Spleen (tissue), 11 donors: ENCODE measurements around the gene ABCA1. TPM values are rescaled to one million over a fixed set of nuclear protein-coding genes. Genes with fewer than 3 reads are reported as not detected.
A peak's percentile ranks its signal among the peaks of the same experiment; 100 is the strongest.

Source experiments
- DNase-seq: peaks from one replicate; pipeline ENCODE4 v3.0.0-alpha.2; 2020
- H3K27ac ChIP-seq, 8 donors: fragments of 200-600 bp; sonication (generic) in 7 of 8; 1 replicate in 4 of 8; 2 replicates in 4 of 8; pipeline versions ENCODE4 v1.5.0 to v1.8.0; 2016 to 2021; ENCODE audit warnings: inconsistent platforms in 4 of 8, mild to moderate bottlenecking in 4 of 8, moderate library complexity in 1 of 8
- H3K27me3 ChIP-seq, 7 donors: fragments of 200-600 bp; sonication (generic) in 6 of 7; replicated peaks in 1 of 7; 1 replicate in 4 of 7; 2 replicates in 3 of 7; pipeline versions ENCODE4 v1.5.0 to v1.8.0; 2016 to 2021; ENCODE audit warnings: inconsistent platforms in 3 of 7, mild to moderate bottlenecking in 1 of 7
- H3K36me3 ChIP-seq, 6 donors: fragments of 200-600 bp; sonication (generic) in 5 of 6; 1 replicate in 4 of 6; 2 replicates in 2 of 6; pipeline versions ENCODE4 v1.5.0 to v1.8.0; 2016 to 2021; ENCODE audit warnings: inconsistent platforms in 2 of 6
- H3K4me1 ChIP-seq, 6 donors: fragments of 200-600 bp; sonication (generic) in 5 of 6; 1 replicate in 3 of 6; 2 replicates in 3 of 6; pipeline versions ENCODE4 v1.5.0 to v1.8.0; 2016 to 2021; ENCODE audit warnings: inconsistent platforms in 3 of 6
- H3K4me3 ChIP-seq, 8 donors: fragments of 200-600 bp; sonication (generic) in 7 of 8; 1 replicate in 4 of 8; 2 replicates in 4 of 8; pipeline versions ENCODE4 v1.5.0 to v1.8.0; 2016 to 2021; ENCODE audit warnings: inconsistent platforms in 4 of 8, mild to moderate bottlenecking in 4 of 8, moderate library complexity in 2 of 8
- H3K9me3 ChIP-seq, 8 donors: fragments of 200-600 bp; sonication (generic) in 7 of 8; 1 replicate in 4 of 8; 2 replicates in 4 of 8; pipeline versions ENCODE4 v1.5.0 to v1.8.0; 2016 to 2021; ENCODE audit warnings: inconsistent platforms in 4 of 8
- CTCF ChIP-seq, 11 experiments: fragments of 200-600 bp in 7 of 11; fragments of 450-650 bp in 4 of 11; sonication (generic) in 4 of 11; IDR thresholded peaks in 8 of 11; conservative IDR thresholded peaks in 3 of 11; 1 replicate in 7 of 11; 2 replicates in 4 of 11; pipeline versions ENCODE4 v1.4.0 to v1.8.0; 2016 to 2021; ENCODE audit warnings: antibody characterized with exemption in 11 of 11, inconsistent platforms in 4 of 11, mild to moderate bottlenecking in 1 of 11
- POLR2A ChIP-seq, 3 donors: fragments of 450-650 bp; IDR thresholded peaks; one replicate each; pipeline ENCODE4 v1.5.1; 2017; ENCODE audit warnings: antibody characterized with exemption in 3 of 3, mild to moderate bottlenecking in 1 of 3
- POLR2AphosphoS5 ChIP-seq, 3 donors: sonication (generic); formaldehyde crosslinking; IDR thresholded peaks; one replicate each; pipeline ENCODE4 v1.5.1; 2017; ENCODE audit warnings: antibody characterized with exemption in 3 of 3
- WGBS, 5 donors: extraction: QIAGEN DNeasy Blood & Tissue Kit in 3 of 5; methylation state at CpG; one replicate each; pipeline versions ENCODE4 v1.1.5 to v1.1.7; 2013 to 2018; 5-methylcytosine and 5-hydroxymethylcytosine counted together
- intact Hi-C: fragments of 100-400 bp; cut with DNase I; formaldehyde crosslinking; loops from one replicate; pipeline ENCODE4 v1.15.0; 2023; ENCODE audit warnings: low total_unique reads
- polyA plus RNA-seq, 3 donors: library from polyadenylated mRNA; stranded (reverse); fragments of 200-250 nt; gene quantifications; one replicate each; pipeline ENCODE4 v1.2.1, GENCODE V29; 2013
- total RNA-seq, 7 donors: library from RNA; depleted of rRNA in 3 of 7; stranded (reverse); fragments of >200 nt in 3 of 7; fragmentation: NEBNext Ultra II Directional in 4 of 7; extraction: Animal tissue kit (Norgen Biotek cat#: 25700) in 4 of 7; gene quantifications; one replicate each; pipeline versions ENCODE4 v1.1.0 to v1.2.1, GENCODE V29; 2016 to 2021
- donor health status: healthy with polysubstance abuse.
- donor health status: DM: no; HTN: no; CAD: no; lungs with moderate emphysema.
- donor health status: DM: no; HTN: no; CAD: no.
- donor health status: Bipolar disorder and iron deficiency.
- donor health status: healthy.
- donor health status: DM: no; HTN: no; CAD: no.
- donor health status: DM: yes; HTN: yes; CAD: no.

Gene ABCA1
- total and polyA plus RNA-seq, 10 donors: 4.5 to 78.4 (median 60.2) TPM

GRCh38 chr9:104868687-104869404 is 59.1 kb downstream of the ABCA1 start:
- Histone ChIP-seq H3K27me3 (no peaks in the 10 kb centered on the region), H3K4me3 (peak overlapping the region in 1 of 8 donors; percentile 27), H3K27ac (peak overlapping the region in 7 of 8 donors; percentile 60 to 75 (median 66)), H3K36me3 (peaks cover 0 to 31% (median 0%) of the 10 kb centered on the region in 6 donors), H3K4me1 (peaks cover 15 to 89% (median 49%) of the 10 kb centered on the region in 6 donors), H3K9me3 (no peaks in the 10 kb centered on the region)
- DNase-seq: peak; percentile 83
- TF ChIP-seq CTCF (IDR thresholded peaks at IDR 0.05 in 8 of 11, conservative IDR thresholded peaks at IDR 0.05 in 3 of 11) (no peak), POLR2AphosphoS5 (IDR thresholded peaks at IDR 0.05) (peak; percentile 63 to 66 (median 65))
- intact Hi-C loops: loop anchor here (10.0 kb wide), 2 partner anchors 56 to 286 kb away; partner anchors contain the start of gene ABCA1
- WGBS, 5 donors: 32 to 46% (median 42%) methylated on average over 12 of the region's 12 CpGs

DNA sequence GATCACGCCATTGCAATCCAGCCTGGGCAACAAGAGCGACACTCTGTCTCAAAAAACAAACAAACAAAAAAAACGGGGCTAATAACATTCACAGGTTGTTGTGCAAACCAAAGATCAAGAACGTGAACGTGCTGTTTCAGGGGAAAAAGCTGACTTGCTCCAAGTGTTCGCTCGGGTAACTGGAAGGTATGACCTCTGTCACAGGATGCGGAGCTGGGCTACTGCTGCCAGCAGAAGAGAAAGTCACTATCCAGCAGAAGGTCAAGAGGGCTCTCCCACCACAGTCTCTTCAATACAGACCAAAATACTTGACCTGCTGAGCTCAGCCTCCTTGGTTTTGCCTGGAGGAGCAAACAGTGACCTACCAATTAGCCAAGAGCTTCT is 59.7 kb downstream of the ABCA1 start:
- H3K9me3 ChIP-seq: no peaks in the 10 kb centered on the region
- no peak overlapping the region for H3K4me3 ChIP-seq
- DNase-seq: no peak
- 66 to 78% (median 73%) methylated on average over 8 of the region's 8 CpGs for WGBS, 5 donors
- no peak for TF ChIP-seq POLR2A (IDR thresholded peaks at IDR 0.05)
- peak in 1 of 3 donors; percentile 19 for TF ChIP-seq POLR2AphosphoS5 (IDR thresholded peaks at IDR 0.05)
- peaks cover 15 to 89% (median 49%) of the 10 kb centered on the region in 6 donors for H3K4me1 ChIP-seq
- intact Hi-C loops: loop anchor here (10.0 kb wide), 2 partner anchors 57 to 287 kb away; partner anchors contain the start of gene ABCA1
- peaks cover 0 to 31% (median 0%) of the 10 kb centered on the region in 6 donors for H3K36me3 ChIP-seq
- H3K27me3 ChIP-seq: no peaks in the 10 kb centered on the region
- H3K27ac ChIP-seq: peak overlapping the region in 7 of 8 donors; percentile 29 to 75 (median 63)

GRCh38 chr9:104866191-104866590 is 61.8 kb downstream of the ABCA1 start:
- no peaks in the 10 kb centered on the region for H3K9me3 ChIP-seq
- H3K27me3 ChIP-seq: no peaks in the 10 kb centered on the region
- H3K36me3 ChIP-seq: peaks cover 0 to 29% (median 0%) of the 10 kb centered on the region in 6 donors
- peaks cover 15 to 85% (median 42%) of the 10 kb centered on the region in 6 donors for H3K4me1 ChIP-seq
- H3K4me3 ChIP-seq: no peak overlapping the region
- 91 to 100% (median 100%) methylated on average over 1 of the region's 1 CpG for WGBS, 5 donors
- H3K27ac ChIP-seq: no peak overlapping the region
- TF ChIP-seq POLR2A (IDR thresholded peaks at IDR 0.05): no peak
- no peak for TF ChIP-seq POLR2AphosphoS5 (IDR thresholded peaks at IDR 0.05)
- intact Hi-C loops: loop anchor here (10.0 kb wide), 2 partner anchors 59 to 289 kb away; partner anchors contain the start of gene ABCA1
- DNase-seq: no peak

DNA sequence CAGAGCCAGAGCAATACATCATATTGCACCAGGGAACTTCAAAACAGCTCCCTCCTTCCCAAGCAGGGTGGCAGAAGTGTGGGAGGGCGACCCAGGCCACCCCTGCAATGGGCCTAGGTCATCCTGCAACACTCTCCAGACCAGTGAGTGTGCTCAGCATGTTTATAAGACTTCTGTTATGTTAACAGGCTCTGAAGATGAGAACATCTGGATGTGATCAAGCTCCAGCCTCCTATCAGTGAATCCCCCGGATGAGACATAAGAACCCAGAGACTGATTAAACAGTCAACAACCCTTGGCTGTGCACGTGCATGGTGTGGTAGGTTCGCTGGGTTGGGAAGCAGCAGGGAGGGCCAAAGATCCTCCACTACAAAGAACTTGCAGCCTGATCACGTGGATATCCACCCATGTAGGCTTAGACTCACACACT is 63.3 kb downstream of the ABCA1 start:
- 59 to 92% (median 84%) methylated on average over 5 of the region's 5 CpGs for WGBS, 5 donors
- intact Hi-C loops: loop anchor here (5.0 to 10.0 kb wide), 3 partner anchors 60 to 553 kb away; partner anchors contain the start of gene ABCA1

More for the DNA sequence above, 63.3 kb downstream of the ABCA1 start:
- no peaks in the 10 kb centered on the region for H3K9me3 ChIP-seq
- H3K36me3 ChIP-seq: peaks cover 0 to 31% (median 0%) of the 10 kb centered on the region in 6 donors
- peak overlapping the region in 1 of 8 donors; percentile 27 for H3K27ac ChIP-seq
- DNase-seq: no peak
- H3K4me3 ChIP-seq: no peak overlapping the region
- H3K27me3 ChIP-seq: no peaks in the 10 kb centered on the region
- peak in 1 of 3 donors; percentile 5 for TF ChIP-seq POLR2AphosphoS5 (IDR thresholded peaks at IDR 0.05)
- TF ChIP-seq POLR2A (IDR thresholded peaks at IDR 0.05): no peak
- no peak for TF ChIP-seq CTCF (IDR thresholded peaks at IDR 0.05 in 8 of 11, conservative IDR thresholded peaks at IDR 0.05 in 3 of 11)
- peaks cover 10 to 90% (median 49%) of the 10 kb centered on the region in 6 donors for H3K4me1 ChIP-seq
